Measurements from ENCODE around the gene CTNNA2. TPM values are rescaled to one million over a fixed set of nuclear protein-coding genes. Genes with fewer than 3 reads are reported as not detected.

Gene CTNNA2
- total and polyA plus RNA-seq, 9 of the 15 experiments (the other 6 are each of a cell fraction or from before 2014, with no cell fraction given) = 0.03 to 0.40 (median 0.15) TPM

DNA sequence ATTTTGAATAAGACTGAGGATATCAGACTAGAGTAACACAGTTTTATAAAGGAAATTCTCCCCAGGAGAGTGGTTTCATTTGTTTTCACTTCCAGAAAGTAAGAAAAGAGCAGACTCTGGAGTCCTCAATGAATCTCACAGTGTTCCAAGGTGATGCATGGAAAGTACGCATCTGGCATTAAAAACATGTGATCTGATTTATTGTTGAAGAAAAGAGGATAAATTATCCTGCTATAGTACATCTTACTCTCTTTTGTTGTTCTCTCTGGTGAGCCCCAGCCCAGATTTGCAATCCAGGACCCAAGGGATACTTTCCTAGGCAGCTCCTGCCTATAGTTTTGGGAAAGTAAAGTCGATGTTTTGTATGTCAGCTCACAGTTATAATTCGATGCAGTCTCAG is 285.9 kb downstream of the CTNNA2 start (continued):
- TF ChIP-seq, protein P1, sequence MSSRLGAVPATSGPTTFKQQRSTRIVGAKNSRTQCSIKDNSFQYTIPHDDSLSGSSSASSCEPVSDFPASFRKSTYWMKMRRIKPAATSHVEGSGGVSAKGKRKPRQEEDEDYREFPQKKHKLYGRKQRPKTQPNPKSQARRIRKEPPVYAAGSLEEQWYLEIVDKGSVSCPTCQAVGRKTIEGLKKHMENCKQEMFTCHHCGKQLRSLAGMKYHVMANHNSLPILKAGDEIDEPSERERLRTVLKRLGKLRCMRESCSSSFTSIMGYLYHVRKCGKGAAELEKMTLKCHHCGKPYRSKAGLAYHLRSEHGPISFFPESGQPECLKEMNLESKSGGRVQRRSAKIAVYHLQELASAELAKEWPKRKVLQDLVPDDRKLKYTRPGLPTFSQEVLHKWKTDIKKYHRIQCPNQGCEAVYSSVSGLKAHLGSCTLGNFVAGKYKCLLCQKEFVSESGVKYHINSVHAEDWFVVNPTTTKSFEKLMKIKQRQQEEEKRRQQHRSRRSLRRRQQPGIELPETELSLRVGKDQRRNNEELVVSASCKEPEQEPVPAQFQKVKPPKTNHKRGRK (tag; IDR thresholded peaks at IDR 0.05) = no peak

DNA sequence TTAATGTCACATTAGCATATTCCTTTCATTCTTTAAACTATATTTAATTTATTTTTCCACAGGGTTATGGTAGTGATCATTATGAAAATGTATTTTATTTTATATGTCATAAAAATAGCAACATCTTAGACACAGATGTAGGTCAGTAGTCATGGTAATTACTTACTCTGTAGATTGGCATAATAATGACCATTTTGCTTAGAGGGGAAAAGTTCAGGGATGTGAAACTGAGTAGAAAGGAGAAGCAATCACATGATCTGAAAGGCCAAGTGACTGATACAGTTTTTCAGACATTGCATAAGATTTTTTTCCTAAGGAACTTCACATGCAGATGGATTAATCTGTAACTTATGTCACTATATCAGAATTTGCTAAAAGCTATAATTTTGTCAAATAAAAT is 286.9 kb downstream of the CTNNA2 start:
- ATAC-seq (no peak), DNase-seq (ENCODE audit: extremely low read depth in 1 of 4, low spot score in 3 of 4) (no peak), FAIRE-seq (no peak)
- H3K4me1 ChIP-seq (replicated peaks in 1 of 2; ENCODE audit: control insufficient read depth in 2 of 2, insufficient read depth in 2 of 2, low read length in 2 of 2) = no peaks in the 10 kb centered on the region
- in situ Hi-C loops (cut with MboI) = no loop called here
- H3K27me3 ChIP-seq (ENCODE audit: control insufficient read depth in 2 of 2, insufficient read depth in 2 of 2, low read length in 2 of 2) = no peaks in the 10 kb centered on the region
- no peaks in the 10 kb centered on the region for H3K9me3 ChIP-seq (replicated peaks; ENCODE audit: control insufficient read depth, insufficient read depth, low read depth, low read length)
- intact Hi-C loops (cut with micrococcal nuclease) = no loop called here
- H3K9me1 ChIP-seq (ENCODE audit: control insufficient read depth, insufficient read depth, low read length) = no peaks in the 10 kb centered on the region
- TF ChIP-seq, protein P2, sequence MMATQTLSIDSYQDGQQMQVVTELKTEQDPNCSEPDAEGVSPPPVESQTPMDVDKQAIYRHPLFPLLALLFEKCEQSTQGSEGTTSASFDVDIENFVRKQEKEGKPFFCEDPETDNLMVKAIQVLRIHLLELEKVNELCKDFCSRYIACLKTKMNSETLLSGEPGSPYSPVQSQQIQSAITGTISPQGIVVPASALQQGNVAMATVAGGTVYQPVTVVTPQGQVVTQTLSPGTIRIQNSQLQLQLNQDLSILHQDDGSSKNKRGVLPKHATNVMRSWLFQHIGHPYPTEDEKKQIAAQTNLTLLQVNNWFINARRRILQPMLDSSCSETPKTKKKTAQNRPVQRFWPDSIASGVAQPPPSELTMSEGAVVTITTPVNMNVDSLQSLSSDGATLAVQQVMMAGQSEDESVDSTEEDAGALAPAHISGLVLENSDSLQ (IDR thresholded peaks at IDR 0.05) = no peak
- TF ChIP-seq PRMT5 (CRISPR knock-in tag; IDR thresholded peaks at IDR 0.05) (no peak), XRCC5 (IDR thresholded peaks at IDR 0.05; ENCODE audit: low read depth, low read length) (no peak), ZFP36 (IDR thresholded peaks at IDR 0.05; ENCODE audit: low read depth, low read length, partially characterized antibody) (no peak)
- TF ChIP-seq, protein P3, sequence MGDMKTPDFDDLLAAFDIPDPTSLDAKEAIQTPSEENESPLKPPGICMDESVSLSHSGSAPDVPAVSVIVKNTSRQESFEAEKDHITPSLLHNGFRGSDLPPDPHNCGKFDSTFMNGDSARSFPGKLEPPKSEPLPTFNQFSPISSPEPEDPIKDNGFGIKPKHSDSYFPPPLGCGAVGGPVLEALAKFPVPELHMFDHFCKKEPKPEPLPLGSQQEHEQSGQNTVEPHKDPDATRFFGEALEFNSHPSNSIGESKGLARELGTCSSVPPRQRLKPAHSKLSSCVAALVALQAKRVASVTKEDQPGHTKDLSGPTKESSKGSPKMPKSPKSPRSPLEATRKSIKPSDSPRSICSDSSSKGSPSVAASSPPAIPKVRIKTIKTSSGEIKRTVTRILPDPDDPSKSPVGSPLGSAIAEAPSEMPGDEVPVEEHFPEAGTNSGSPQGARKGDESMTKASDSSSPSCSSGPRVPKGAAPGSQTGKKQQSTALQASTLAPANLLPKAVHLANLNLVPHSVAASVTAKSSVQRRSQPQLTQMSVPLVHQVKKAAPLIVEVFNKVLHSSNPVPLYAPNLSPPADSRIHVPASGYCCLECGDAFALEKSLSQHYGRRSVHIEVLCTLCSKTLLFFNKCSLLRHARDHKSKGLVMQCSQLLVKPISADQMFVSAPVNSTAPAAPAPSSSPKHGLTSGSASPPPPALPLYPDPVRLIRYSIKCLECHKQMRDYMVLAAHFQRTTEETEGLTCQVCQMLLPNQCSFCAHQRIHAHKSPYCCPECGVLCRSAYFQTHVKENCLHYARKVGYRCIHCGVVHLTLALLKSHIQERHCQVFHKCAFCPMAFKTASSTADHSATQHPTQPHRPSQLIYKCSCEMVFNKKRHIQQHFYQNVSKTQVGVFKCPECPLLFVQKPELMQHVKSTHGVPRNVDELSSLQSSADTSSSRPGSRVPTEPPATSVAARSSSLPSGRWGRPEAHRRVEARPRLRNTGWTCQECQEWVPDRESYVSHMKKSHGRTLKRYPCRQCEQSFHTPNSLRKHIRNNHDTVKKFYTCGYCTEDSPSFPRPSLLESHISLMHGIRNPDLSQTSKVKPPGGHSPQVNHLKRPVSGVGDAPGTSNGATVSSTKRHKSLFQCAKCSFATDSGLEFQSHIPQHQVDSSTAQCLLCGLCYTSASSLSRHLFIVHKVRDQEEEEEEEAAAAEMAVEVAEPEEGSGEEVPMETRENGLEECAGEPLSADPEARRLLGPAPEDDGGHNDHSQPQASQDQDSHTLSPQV (IDR thresholded peaks at IDR 0.05) = no peak
- TF ChIP-seq, protein P4, sequence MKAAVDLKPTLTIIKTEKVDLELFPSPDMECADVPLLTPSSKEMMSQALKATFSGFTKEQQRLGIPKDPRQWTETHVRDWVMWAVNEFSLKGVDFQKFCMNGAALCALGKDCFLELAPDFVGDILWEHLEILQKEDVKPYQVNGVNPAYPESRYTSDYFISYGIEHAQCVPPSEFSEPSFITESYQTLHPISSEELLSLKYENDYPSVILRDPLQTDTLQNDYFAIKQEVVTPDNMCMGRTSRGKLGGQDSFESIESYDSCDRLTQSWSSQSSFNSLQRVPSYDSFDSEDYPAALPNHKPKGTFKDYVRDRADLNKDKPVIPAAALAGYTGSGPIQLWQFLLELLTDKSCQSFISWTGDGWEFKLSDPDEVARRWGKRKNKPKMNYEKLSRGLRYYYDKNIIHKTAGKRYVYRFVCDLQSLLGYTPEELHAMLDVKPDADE (conservative IDR thresholded peaks at IDR 0.05; ENCODE audit: control insufficient read depth, low read depth, low read length) = no peak
- no peaks in the 10 kb centered on the region for H4K20me1 ChIP-seq (replicated peaks; ENCODE audit: control insufficient read depth, insufficient read depth, low read length)
- no peak overlapping the region for H2AFZ ChIP-seq (ENCODE audit: low read depth, low read length)
- CTCF ChIA-PET (ENCODE audit: low intra/inter-chr PET ratio) = no interaction called here
- POLR2A ChIA-PET = no interaction called here
- H3K4me3 ChIP-seq = no peak overlapping the region
- no peak overlapping the region for H3K27ac ChIP-seq (ENCODE audit: extremely low read depth, low read depth, low read length)
- no peak overlapping the region for H3K4me2 ChIP-seq (ENCODE audit: insufficient read depth, low read length)
- H3K36me3 ChIP-seq (ENCODE audit: control insufficient read depth, insufficient read depth, low read length) = no peaks in the 10 kb centered on the region
- BruUV-seq (replicated peaks) = no TSS peak
- H3K9ac ChIP-seq (ENCODE audit: insufficient read depth in 1 of 2, low read depth in 2 of 2, low read length in 2 of 2) = no peak overlapping the region
- no peaks in the 10 kb centered on the region for H3K79me2 ChIP-seq (ENCODE audit: control insufficient read depth, insufficient read depth, low read length)

Measured in K562 (cell line).